ENCODE results near the gene KLHL22.

GRCh38 chr22:20404881-20405280 lies 90.7 kb downstream of the KLHL22 start:
- no peak for TF ChIP-seq POLR2A (IDR thresholded peaks at IDR 0.05; ENCODE audit: control extremely low read depth in 1 of 2, low read depth in 2 of 2, low read length in 2 of 2)
- no peak for TF ChIP-seq JUN (IDR thresholded peaks at IDR 0.05; ENCODE audit: low read depth, low read length)
- TF ChIP-seq CTCF (IDR thresholded peaks at IDR 0.05; ENCODE audit: control extremely low read depth in 1 of 3, insufficient read depth in 1 of 3, low read depth in 1 of 3, low read length in 3 of 3): no peak
- no peak for TF ChIP-seq EZH2 (IDR thresholded peaks at IDR 0.05; ENCODE audit: low read depth, low read length, severe bottlenecking)
- no peak for TF ChIP-seq ASH2L (IDR thresholded peaks at IDR 0.05; ENCODE audit: low read length)
- TF ChIP-seq HDAC6 (IDR thresholded peaks at IDR 0.05; ENCODE audit: low read depth, low read length): no peak
- TF ChIP-seq YY1 (IDR thresholded peaks at IDR 0.05; ENCODE audit: low read depth, low read length): no peak
- no peak for TF ChIP-seq BRCA1 (IDR thresholded peaks at IDR 0.05; ENCODE audit: low read depth, low read length)
- no peak for TF ChIP-seq RFX5 (IDR thresholded peaks at IDR 0.05; ENCODE audit: borderline replicate concordance, low read depth, low read length)
- TF ChIP-seq CHD2 (IDR thresholded peaks at IDR 0.05; ENCODE audit: low read length): no peak
- no peak for TF ChIP-seq RNF2 (IDR thresholded peaks at IDR 0.05; ENCODE audit: borderline replicate concordance, low read depth, low read length, missing control alignments, poor library complexity, severe bottlenecking)
- TF ChIP-seq SRF (IDR thresholded peaks at IDR 0.05; ENCODE audit: low read depth, low read length): no peak
- no peak for TF ChIP-seq SP2 (IDR thresholded peaks at IDR 0.05; ENCODE audit: low read length)

Measured in H1 (cell line).